Lung (tissue), 12 donors: ENCODE measurements around the gene SFMBT1. TPM values are rescaled to one million over a fixed set of nuclear protein-coding genes. Genes with fewer than 3 reads are reported as not detected.

ENCODE experiments used
- ATAC-seq: fragments of 200-7000 bp; cut with Tn5 transposase; one replicate; pipeline ENCODE4 v1.9.1; 2020; ENCODE audit warnings: moderate number of reproducible peaks; ENCODE audit not compliant: insufficient read depth, low FRiP score
- DNase-seq, 3 donors: peaks; one replicate each; pipeline ENCODE4 v3.0.0-alpha.2; 2013 to 2017
- H3K27ac ChIP-seq, 2 donors: one replicate each; pipeline ENCODE4 v1.5.1; 2013; ENCODE audit warnings: mild to moderate bottlenecking in 2 of 2, moderate library complexity in 2 of 2, control low read depth in 1 of 2, inconsistent platforms in 1 of 2, low read depth in 1 of 2, low read length in 1 of 2
- H3K27me3 ChIP-seq, 3 donors: one replicate each; pipeline ENCODE4 v1.5.1; 2013; ENCODE audit warnings: low read length in 2 of 3; ENCODE audit not compliant: control insufficient read depth in 3 of 3, insufficient read depth in 3 of 3
- H3K36me3 ChIP-seq, 4 donors: one replicate each; pipeline ENCODE4 v1.5.1; 2013; ENCODE audit warnings: low read length in 4 of 4, mild to moderate bottlenecking in 1 of 4, moderate library complexity in 1 of 4; ENCODE audit not compliant: control insufficient read depth in 4 of 4, insufficient read depth in 4 of 4
- H3K4me1 ChIP-seq, 5 donors: one replicate each; pipeline ENCODE4 v1.5.1; 2013; ENCODE audit warnings: low read length in 5 of 5, mild to moderate bottlenecking in 2 of 5, moderate library complexity in 1 of 5; ENCODE audit not compliant: control insufficient read depth in 5 of 5, insufficient read depth in 5 of 5
- H3K4me3 ChIP-seq: one replicate; pipeline ENCODE4 v1.5.1; 2013; ENCODE audit warnings: mild to moderate bottlenecking, control low read depth, moderate library complexity
- H3K9ac ChIP-seq, 2 donors: one replicate each; pipeline ENCODE4 v1.5.1; 2013; ENCODE audit warnings: low read length in 2 of 2, control low read depth in 1 of 2; ENCODE audit not compliant: insufficient read depth in 1 of 2
- H3K9me3 ChIP-seq, 4 donors: one replicate each; pipeline ENCODE4 v1.5.1; 2013; ENCODE audit warnings: low read length in 3 of 4, mild to moderate bottlenecking in 1 of 4, moderate library complexity in 1 of 4; ENCODE audit not compliant: control insufficient read depth in 4 of 4, insufficient read depth in 3 of 4
- WGBS, 2 donors: extraction: QIAGEN DNeasy Blood & Tissue Kit; methylation state at CpG; one replicate each; pipeline ENCODE4 v1.1.7; 2013; 5-methylcytosine and 5-hydroxymethylcytosine counted together
- polyA plus RNA-seq, 2 donors: library from polyadenylated mRNA; stranded (reverse); fragments of 200-250 nt; gene quantifications; one replicate each; pipeline ENCODE4 v1.2.1, GENCODE V29; 2013
- total RNA-seq, 2 donors: library from RNA; depleted of rRNA in 1 of 2; stranded (reverse); fragments of >200 nt in 1 of 2; gene quantifications; one replicate each; pipeline ENCODE4 v1.2.1, GENCODE V29; 2014 to 2021
- TF ChIP-seq, protein P1 (sequence below): IDR thresholded peaks from 2 replicates; pipeline ENCODE4 v1.5.1; 2012; ENCODE audit warnings: mild to moderate bottlenecking; ENCODE audit errors: control extremely low read depth, extremely low read depth
- donor health status: control.
- donor health status: control.
- donor health status: Bipolar disorder and iron deficiency.
- donor health status: healthy.
- donor health status: DM: yes; HTN: yes; CAD: no.

The SFMBT1 gene
- total and polyA plus RNA-seq, 4 donors: 3.4 to 19.2 (median 9.7) TPM

DNA sequence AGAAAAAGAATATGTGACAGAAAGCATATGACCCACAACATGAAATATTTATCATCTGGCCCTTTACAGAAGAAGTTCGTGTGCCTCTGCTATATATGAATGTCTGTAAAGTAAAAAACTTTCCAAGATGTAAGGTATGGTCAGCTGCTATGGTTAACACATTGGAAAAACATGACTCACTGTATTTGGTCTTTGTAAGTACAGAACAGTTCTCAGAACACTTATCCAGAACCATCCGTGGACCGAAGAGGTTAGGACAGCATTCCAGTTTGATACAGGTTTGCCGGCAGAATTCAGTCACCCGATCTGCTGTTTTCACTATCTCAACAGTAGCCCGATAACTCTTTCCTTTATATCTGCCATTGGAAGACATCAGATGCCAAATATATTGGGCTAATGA, 135.1 kb downstream of the SFMBT1 start:
- Histone ChIP-seq H3K36me3 (peaks cover 2 to 24% (median 10%) of the 10 kb centered on the region in 4 donors), H3K27ac (no peak overlapping the region), H3K4me1 (no peaks in the 10 kb centered on the region), H3K9me3 (no peaks in the 10 kb centered on the region), H3K9ac (no peak overlapping the region), H3K27me3 (no peaks in the 10 kb centered on the region), H3K4me3 (no peak overlapping the region)
- DNase-seq (no peak), ATAC-seq (no peak)
- TF ChIP-seq, protein P1, sequence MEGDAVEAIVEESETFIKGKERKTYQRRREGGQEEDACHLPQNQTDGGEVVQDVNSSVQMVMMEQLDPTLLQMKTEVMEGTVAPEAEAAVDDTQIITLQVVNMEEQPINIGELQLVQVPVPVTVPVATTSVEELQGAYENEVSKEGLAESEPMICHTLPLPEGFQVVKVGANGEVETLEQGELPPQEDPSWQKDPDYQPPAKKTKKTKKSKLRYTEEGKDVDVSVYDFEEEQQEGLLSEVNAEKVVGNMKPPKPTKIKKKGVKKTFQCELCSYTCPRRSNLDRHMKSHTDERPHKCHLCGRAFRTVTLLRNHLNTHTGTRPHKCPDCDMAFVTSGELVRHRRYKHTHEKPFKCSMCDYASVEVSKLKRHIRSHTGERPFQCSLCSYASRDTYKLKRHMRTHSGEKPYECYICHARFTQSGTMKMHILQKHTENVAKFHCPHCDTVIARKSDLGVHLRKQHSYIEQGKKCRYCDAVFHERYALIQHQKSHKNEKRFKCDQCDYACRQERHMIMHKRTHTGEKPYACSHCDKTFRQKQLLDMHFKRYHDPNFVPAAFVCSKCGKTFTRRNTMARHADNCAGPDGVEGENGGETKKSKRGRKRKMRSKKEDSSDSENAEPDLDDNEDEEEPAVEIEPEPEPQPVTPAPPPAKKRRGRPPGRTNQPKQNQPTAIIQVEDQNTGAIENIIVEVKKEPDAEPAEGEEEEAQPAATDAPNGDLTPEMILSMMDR: no peak
- 94 to 95% methylated on average over 6 of the region's 6 CpGs for WGBS, 2 donors

DNA sequence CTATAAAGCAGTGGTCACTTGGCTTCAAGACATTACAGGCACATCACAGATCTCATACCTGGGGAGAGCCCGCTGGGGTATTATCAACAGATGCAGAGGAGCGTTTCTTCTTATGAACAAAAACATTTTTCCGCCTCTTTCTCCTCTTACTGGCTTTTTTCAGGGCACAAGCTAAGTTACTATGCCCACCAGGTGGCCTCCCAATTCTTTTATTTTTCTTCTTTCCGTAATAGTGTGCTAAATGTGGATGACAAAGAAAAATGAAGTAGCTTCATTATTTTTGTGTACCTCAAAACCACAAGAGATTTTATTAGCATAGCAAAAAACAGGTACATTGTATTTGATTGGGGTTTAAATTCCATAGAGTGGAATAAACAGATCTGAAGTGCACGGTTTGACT, 138.4 kb downstream of the SFMBT1 start:
- no peak for DNase-seq
- no peak overlapping the region for H3K9ac ChIP-seq
- peaks cover 0 to 14% (median 11%) of the 10 kb centered on the region in 4 donors for H3K36me3 ChIP-seq
- H3K4me1 ChIP-seq: no peaks in the 10 kb centered on the region
- H3K4me3 ChIP-seq: no peak overlapping the region
- no peak for ATAC-seq
- H3K27me3 ChIP-seq: no peaks in the 10 kb centered on the region
- no peak overlapping the region for H3K27ac ChIP-seq
- 90 to 97% methylated on average over 5 of the region's 5 CpGs for WGBS, 2 donors
- TF ChIP-seq, protein P1: no peak
- no peaks in the 10 kb centered on the region for H3K9me3 ChIP-seq

DNA sequence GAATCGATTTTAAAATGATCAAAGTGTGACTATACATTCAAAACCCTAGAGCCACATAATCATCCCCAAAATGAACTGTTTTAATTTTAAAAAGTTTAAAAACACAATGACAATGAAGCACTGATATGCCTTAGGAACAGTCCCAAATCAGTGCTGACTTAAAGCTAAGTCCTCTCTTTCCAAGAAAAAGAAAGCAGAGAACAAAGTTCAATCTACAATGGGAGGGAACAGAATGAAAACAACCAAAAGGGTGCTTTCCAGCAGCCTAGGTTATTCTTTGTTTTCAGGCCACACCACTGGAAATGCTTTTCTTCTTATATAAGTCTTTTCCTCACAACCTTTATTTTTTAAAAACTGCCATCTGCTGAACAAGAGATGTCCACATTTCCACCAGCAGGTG, 141.3 kb downstream of the SFMBT1 start:
- Histone ChIP-seq H3K9me3 (no peaks in the 10 kb centered on the region), H3K27ac (no peak overlapping the region), H3K36me3 (peaks cover 0 to 18% (median 9%) of the 10 kb centered on the region in 4 donors), H3K4me3 (no peak overlapping the region), H3K27me3 (no peaks in the 10 kb centered on the region), H3K4me1 (no peaks in the 10 kb centered on the region), H3K9ac (no peak overlapping the region)
- WGBS, 2 donors: 83 to 91% methylated on average over 1 of the region's 1 CpG
- ATAC-seq (no peak), DNase-seq (no peak)
- TF ChIP-seq, protein P1: no peak

DNA sequence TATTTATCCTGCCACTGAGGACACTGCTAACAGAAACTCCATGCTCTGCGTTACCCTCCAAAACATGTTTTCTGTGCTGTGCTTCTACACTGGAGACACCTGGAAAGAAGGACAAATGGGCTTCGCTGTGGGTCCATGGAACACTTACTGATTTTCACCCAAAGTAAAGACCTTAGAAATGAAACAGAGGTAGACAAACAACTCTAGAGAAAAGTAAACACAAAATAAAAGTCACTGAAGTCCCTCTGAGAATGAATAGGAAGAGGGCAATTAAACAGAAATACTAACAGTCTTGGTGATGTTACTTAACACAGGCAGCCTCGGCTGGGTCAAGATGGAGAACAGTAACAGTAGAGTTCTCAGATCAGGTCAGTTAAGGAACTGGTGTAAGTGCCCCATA, 141.9 kb downstream of the SFMBT1 start:
- H3K9me3 ChIP-seq: no peaks in the 10 kb centered on the region
- no peak for ATAC-seq
- TF ChIP-seq, protein P1: no peak

More for the DNA sequence above, 141.9 kb downstream of the SFMBT1 start:
- Histone ChIP-seq H3K27ac (no peak overlapping the region), H3K4me1 (no peaks in the 10 kb centered on the region), H3K36me3 (peaks cover 0 to 18% (median 9%) of the 10 kb centered on the region in 4 donors), H3K9ac (no peak overlapping the region), H3K4me3 (no peak overlapping the region), H3K27me3 (no peaks in the 10 kb centered on the region)
- WGBS, 2 donors: 81 to 90% methylated on average over 3 of the region's 3 CpGs
- no peak for DNase-seq
